ENCODE results near the gene KCTD17. TPM values are rescaled to one million over a fixed set of nuclear protein-coding genes. Genes with fewer than 3 reads are reported as not detected.
A peak's percentile ranks its signal among the peaks of the same experiment; 100 is the strongest.

The KCTD17 gene
- total RNA-seq, 1 experiment from 2014 or later = 19.8 TPM

DNA sequence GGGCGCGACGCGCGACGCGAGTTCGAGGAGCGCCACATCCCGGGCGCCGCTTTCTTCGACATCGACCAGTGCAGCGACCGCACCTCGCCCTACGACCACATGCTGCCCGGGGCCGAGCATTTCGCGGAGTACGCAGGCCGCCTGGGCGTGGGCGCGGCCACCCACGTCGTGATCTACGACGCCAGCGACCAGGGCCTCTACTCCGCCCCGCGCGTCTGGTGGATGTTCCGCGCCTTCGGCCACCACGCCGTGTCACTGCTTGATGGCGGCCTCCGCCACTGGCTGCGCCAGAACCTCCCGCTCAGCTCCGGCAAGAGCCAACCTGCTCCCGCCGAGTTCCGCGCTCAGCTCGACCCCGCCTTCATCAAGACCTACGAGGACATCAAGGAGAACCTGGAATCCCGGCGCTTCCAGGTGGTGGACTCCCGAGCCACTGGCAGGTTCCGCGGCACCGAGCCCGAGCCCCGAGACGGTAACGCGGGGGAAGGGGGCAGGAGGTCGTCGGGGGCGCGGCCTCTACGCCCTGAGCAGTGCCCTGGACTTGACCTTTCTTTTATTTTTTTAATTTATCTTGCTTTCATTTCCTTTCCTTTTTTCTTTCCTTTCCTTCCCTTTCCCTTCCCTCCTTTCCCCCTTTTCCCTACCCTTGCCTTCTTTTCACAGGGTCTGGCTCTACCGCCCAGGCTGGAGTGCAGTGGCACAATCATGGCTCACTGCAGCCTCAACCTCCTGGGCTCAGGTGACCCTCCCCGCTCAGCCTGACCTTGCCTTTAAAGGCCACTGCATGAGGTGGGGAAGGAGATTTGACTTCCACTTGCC, 27.0 kb upstream of the KCTD17 start:
- Mint-ChIP-seq H3K9me3 (ENCODE audit: low read depth, unreplicated experiment) (no peaks in the 10 kb centered on the region), H3K27me3 (ENCODE audit: unreplicated experiment) (no peaks in the 10 kb centered on the region), H3K36me3 (ENCODE audit: insufficient read depth, unreplicated experiment) (peaks cover 61% of the 10 kb centered on the region), H3K27ac (ENCODE audit: unreplicated experiment) (peak overlapping the region; percentile 29), H3K4me1 (ENCODE audit: low read depth, unreplicated experiment) (peaks cover 24% of the 10 kb centered on the region), H3K4me3 (ENCODE audit: low read depth, unreplicated experiment) (no peak overlapping the region)
- intact Hi-C loops (cut with micrococcal nuclease; ENCODE audit: unreplicated experiment) = no loop called here
- no TSS peak for BruUV-seq (replicated peaks)
- CTCF ChIA-PET = no interaction called here
- DNase-seq = no peak
- TF ChIP-seq, protein P1, sequence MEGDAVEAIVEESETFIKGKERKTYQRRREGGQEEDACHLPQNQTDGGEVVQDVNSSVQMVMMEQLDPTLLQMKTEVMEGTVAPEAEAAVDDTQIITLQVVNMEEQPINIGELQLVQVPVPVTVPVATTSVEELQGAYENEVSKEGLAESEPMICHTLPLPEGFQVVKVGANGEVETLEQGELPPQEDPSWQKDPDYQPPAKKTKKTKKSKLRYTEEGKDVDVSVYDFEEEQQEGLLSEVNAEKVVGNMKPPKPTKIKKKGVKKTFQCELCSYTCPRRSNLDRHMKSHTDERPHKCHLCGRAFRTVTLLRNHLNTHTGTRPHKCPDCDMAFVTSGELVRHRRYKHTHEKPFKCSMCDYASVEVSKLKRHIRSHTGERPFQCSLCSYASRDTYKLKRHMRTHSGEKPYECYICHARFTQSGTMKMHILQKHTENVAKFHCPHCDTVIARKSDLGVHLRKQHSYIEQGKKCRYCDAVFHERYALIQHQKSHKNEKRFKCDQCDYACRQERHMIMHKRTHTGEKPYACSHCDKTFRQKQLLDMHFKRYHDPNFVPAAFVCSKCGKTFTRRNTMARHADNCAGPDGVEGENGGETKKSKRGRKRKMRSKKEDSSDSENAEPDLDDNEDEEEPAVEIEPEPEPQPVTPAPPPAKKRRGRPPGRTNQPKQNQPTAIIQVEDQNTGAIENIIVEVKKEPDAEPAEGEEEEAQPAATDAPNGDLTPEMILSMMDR (IDR thresholded peaks at IDR 0.05; ENCODE audit: unreplicated experiment) = no peak

DNA sequence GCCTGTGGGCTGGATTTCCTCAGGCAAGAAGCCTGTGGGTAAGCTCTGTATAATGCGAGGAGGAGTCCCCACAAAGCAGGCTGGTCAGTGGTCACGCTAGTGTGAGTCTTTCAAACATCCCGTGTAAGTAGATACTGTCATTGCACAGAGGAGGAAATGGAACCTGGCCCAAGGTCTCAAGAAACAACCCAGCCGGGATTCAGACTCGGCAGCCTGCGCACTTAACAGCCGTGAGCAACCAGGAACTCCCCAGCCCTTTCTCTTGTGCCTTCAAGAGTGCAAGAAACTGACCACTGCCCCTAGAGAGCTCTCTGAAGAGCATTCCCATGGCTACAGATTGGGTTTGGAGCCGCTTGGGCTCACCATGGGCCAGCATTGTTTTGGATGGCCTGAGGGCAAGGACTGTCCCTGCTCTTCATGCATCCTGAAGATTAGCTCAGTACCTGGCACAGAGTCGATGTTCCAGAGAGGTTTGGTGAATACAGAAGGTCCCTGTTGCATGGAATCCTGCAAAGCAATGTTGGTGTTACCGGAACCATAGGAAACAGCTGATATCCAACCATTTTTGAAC, 26.0 kb upstream of the KCTD17 start:
- H3K4me1 Mint-ChIP-seq (ENCODE audit: low read depth, unreplicated experiment) = peaks cover 27% of the 10 kb centered on the region
- no peak for DNase-seq
- peaks cover 59% of the 10 kb centered on the region for H3K36me3 Mint-ChIP-seq (ENCODE audit: insufficient read depth, unreplicated experiment)
- H3K4me3 Mint-ChIP-seq (ENCODE audit: low read depth, unreplicated experiment) = no peak overlapping the region
- TF ChIP-seq, protein P1 (IDR thresholded peaks at IDR 0.05; ENCODE audit: unreplicated experiment) = no peak
- intact Hi-C loops (cut with micrococcal nuclease; ENCODE audit: unreplicated experiment) = no loop called here
- BruUV-seq (replicated peaks) = no TSS peak
- H3K9me3 Mint-ChIP-seq (ENCODE audit: low read depth, unreplicated experiment) = no peaks in the 10 kb centered on the region
- CTCF ChIA-PET = interaction anchor here (0.5 kb wide), 1 partner anchor 19 kb away, joined by 3 read pairs; no protein-coding TSS in a partner anchor
- no peak overlapping the region for H3K27ac Mint-ChIP-seq (ENCODE audit: unreplicated experiment)
- H3K27me3 Mint-ChIP-seq (ENCODE audit: unreplicated experiment) = no peaks in the 10 kb centered on the region

DNA sequence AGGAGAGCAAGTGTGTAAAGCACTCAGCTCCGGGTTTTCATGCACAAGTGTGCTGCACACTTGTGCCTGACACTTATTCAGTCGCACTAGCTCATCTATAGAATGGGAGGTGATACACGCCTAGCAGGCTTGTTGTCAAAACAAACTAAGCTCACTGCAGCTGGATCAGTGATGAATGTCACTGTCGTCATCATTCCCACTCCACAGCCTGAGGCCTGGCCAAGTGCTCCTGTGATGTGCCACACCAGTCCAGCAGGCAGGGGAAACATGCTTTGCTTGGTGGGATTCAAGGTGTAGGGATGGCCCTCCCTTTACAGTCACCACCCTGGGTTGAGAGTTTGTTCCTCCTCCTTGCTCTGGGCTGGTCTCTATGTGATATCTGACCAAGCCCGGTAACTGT, 25.2 kb upstream of the KCTD17 start:
- CTCF ChIA-PET = no interaction called here
- intact Hi-C loops (cut with micrococcal nuclease; ENCODE audit: unreplicated experiment) = no loop called here
- Mint-ChIP-seq H3K4me3 (ENCODE audit: low read depth, unreplicated experiment) (no peak overlapping the region), H3K9me3 (ENCODE audit: low read depth, unreplicated experiment) (no peaks in the 10 kb centered on the region), H3K4me1 (ENCODE audit: low read depth, unreplicated experiment) (peaks cover 28% of the 10 kb centered on the region), H3K36me3 (ENCODE audit: insufficient read depth, unreplicated experiment) (peaks cover 63% of the 10 kb centered on the region), H3K27me3 (ENCODE audit: unreplicated experiment) (no peaks in the 10 kb centered on the region), H3K27ac (ENCODE audit: unreplicated experiment) (no peak overlapping the region)
- no TSS peak for BruUV-seq (replicated peaks)
- TF ChIP-seq, protein P1 (IDR thresholded peaks at IDR 0.05; ENCODE audit: unreplicated experiment) = no peak
- DNase-seq = no peak

DNA sequence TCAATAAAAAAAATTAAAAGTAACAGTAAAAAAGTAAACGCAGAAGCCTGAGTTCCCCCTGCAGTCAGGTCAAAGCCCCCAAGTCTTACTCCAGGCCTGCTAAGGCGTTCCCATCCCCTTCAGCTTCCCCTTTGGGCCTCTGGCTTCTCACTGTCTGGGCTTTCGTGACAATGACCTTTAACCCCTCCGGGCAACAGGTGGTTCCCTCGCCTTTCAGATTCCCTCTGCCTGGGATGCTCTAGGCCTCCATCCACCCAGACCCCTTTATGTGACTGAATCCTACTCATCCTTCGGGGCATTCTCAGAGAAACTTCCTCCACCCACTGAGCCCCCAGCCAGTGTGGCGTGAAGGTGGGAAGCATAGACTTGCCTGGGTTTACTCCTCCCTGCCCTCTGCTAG, 24.0 kb upstream of the KCTD17 start:
- H3K4me3 Mint-ChIP-seq (ENCODE audit: low read depth, unreplicated experiment) = no peak overlapping the region
- peaks cover 66% of the 10 kb centered on the region for H3K36me3 Mint-ChIP-seq (ENCODE audit: insufficient read depth, unreplicated experiment)
- intact Hi-C loops (cut with micrococcal nuclease; ENCODE audit: unreplicated experiment) = no loop called here
- no peak for DNase-seq
- TF ChIP-seq, protein P1 (IDR thresholded peaks at IDR 0.05; ENCODE audit: unreplicated experiment) = no peak
- no TSS peak for BruUV-seq (replicated peaks)
- no peaks in the 10 kb centered on the region for H3K27me3 Mint-ChIP-seq (ENCODE audit: unreplicated experiment)
- no peaks in the 10 kb centered on the region for H3K9me3 Mint-ChIP-seq (ENCODE audit: low read depth, unreplicated experiment)
- H3K27ac Mint-ChIP-seq (ENCODE audit: unreplicated experiment) = no peak overlapping the region
- H3K4me1 Mint-ChIP-seq (ENCODE audit: low read depth, unreplicated experiment) = peaks cover 25% of the 10 kb centered on the region
- CTCF ChIA-PET = no interaction called here

Data from Calu3 (cell line).